Measurements from ENCODE around the gene RAB11A.

RAB11A gene

GRCh38 chr15:65920121-65920520, 50.8 kb downstream of the RAB11A start:
- DNase-seq (ENCODE audit: low read depth) = no peak
- no peak overlapping the region for H3K4me3 ChIP-seq (ENCODE audit: low read length)
- no peak overlapping the region for H3K9ac ChIP-seq (ENCODE audit: low read length)
- H3K36me3 ChIP-seq (ENCODE audit: control insufficient read depth, insufficient read depth, low read length, severe bottlenecking) = peaks cover 2% of the 10 kb centered on the region
- H3K9me3 ChIP-seq (ENCODE audit: control insufficient read depth, low read length) = no peaks in the 10 kb centered on the region
- H3K27me3 ChIP-seq (replicated peaks; ENCODE audit: control insufficient read depth, insufficient read depth, low read length) = no peaks in the 10 kb centered on the region
- H3K4me1 ChIP-seq (ENCODE audit: control insufficient read depth, insufficient read depth, low read length) = peaks cover 43% of the 10 kb centered on the region

- no peak for DNase-seq (ENCODE audit: low read depth)
- H3K27me3 ChIP-seq (replicated peaks; ENCODE audit: control insufficient read depth, insufficient read depth, low read length) = no peaks in the 10 kb centered on the region
- H3K9ac ChIP-seq (ENCODE audit: low read length) = no peak overlapping the region
- no peaks in the 10 kb centered on the region for H3K9me3 ChIP-seq (ENCODE audit: control insufficient read depth, low read length)
- H3K4me1 ChIP-seq (ENCODE audit: control insufficient read depth, insufficient read depth, low read length) = peaks cover 43% of the 10 kb centered on the region
- no peaks in the 10 kb centered on the region for H3K36me3 ChIP-seq (ENCODE audit: control insufficient read depth, insufficient read depth, low read length, severe bottlenecking)
- H3K4me3 ChIP-seq (ENCODE audit: low read length) = no peak overlapping the region
Observed at GRCh38 chr15:65920825-65921309, 51.6 kb downstream of the RAB11A start.

- DNase-seq (ENCODE audit: low read depth) = no peak
- Histone ChIP-seq H3K9ac (ENCODE audit: low read length) (no peak overlapping the region), H3K4me1 (ENCODE audit: control insufficient read depth, insufficient read depth, low read length) (peaks cover 36% of the 10 kb centered on the region), H3K36me3 (ENCODE audit: control insufficient read depth, insufficient read depth, low read length, severe bottlenecking) (no peaks in the 10 kb centered on the region), H3K9me3 (ENCODE audit: control insufficient read depth, low read length) (no peaks in the 10 kb centered on the region), H3K4me3 (ENCODE audit: low read length) (no peak overlapping the region), H3K27me3 (replicated peaks; ENCODE audit: control insufficient read depth, insufficient read depth, low read length) (no peaks in the 10 kb centered on the region)
Observed at GRCh38 chr15:65921780-65922179, 52.5 kb downstream of the RAB11A start.

- no peaks in the 10 kb centered on the region for H3K9me3 ChIP-seq (ENCODE audit: control insufficient read depth, low read length)
- H3K36me3 ChIP-seq (ENCODE audit: control insufficient read depth, insufficient read depth, low read length, severe bottlenecking) = no peaks in the 10 kb centered on the region
- H3K9ac ChIP-seq (ENCODE audit: low read length) = no peak overlapping the region
- H3K4me1 ChIP-seq (ENCODE audit: control insufficient read depth, insufficient read depth, low read length) = peaks cover 27% of the 10 kb centered on the region
- no peak overlapping the region for H3K4me3 ChIP-seq (ENCODE audit: low read length)
- DNase-seq (ENCODE audit: low read depth) = no peak
- no peaks in the 10 kb centered on the region for H3K27me3 ChIP-seq (replicated peaks; ENCODE audit: control insufficient read depth, insufficient read depth, low read length)
Observed at GRCh38 chr15:65922621-65923020, 53.3 kb downstream of the RAB11A start.

- H3K9me3 ChIP-seq (ENCODE audit: control insufficient read depth, low read length) = no peaks in the 10 kb centered on the region
- no peaks in the 10 kb centered on the region for H3K36me3 ChIP-seq (ENCODE audit: control insufficient read depth, insufficient read depth, low read length, severe bottlenecking)
- DNase-seq (ENCODE audit: low read depth) = no peak
- H3K27me3 ChIP-seq (replicated peaks; ENCODE audit: control insufficient read depth, insufficient read depth, low read length) = no peaks in the 10 kb centered on the region
- H3K4me1 ChIP-seq (ENCODE audit: control insufficient read depth, insufficient read depth, low read length) = peaks cover 21% of the 10 kb centered on the region
- no peak overlapping the region for H3K9ac ChIP-seq (ENCODE audit: low read length)
- H3K4me3 ChIP-seq (ENCODE audit: low read length) = no peak overlapping the region
Observed at GRCh38 chr15:65923264-65923663, 54.0 kb downstream of the RAB11A start.

- Histone ChIP-seq H3K9me3 (ENCODE audit: control insufficient read depth, low read length) (no peaks in the 10 kb centered on the region), H3K27me3 (replicated peaks; ENCODE audit: control insufficient read depth, insufficient read depth, low read length) (no peaks in the 10 kb centered on the region), H3K4me1 (ENCODE audit: control insufficient read depth, insufficient read depth, low read length) (peaks cover 16% of the 10 kb centered on the region), H3K4me3 (ENCODE audit: low read length) (no peak overlapping the region), H3K36me3 (ENCODE audit: control insufficient read depth, insufficient read depth, low read length, severe bottlenecking) (no peaks in the 10 kb centered on the region), H3K9ac (ENCODE audit: low read length) (no peak overlapping the region)
- no peak for DNase-seq (ENCODE audit: low read depth)
Observed at GRCh38 chr15:65924004-65924403, 54.7 kb downstream of the RAB11A start.

GRCh38 chr15:65925338-65925737, 56.0 kb downstream of the RAB11A start:
- DNase-seq (ENCODE audit: low read depth) = no peak
- no peaks in the 10 kb centered on the region for H3K27me3 ChIP-seq (replicated peaks; ENCODE audit: control insufficient read depth, insufficient read depth, low read length)
- no peak overlapping the region for H3K9ac ChIP-seq (ENCODE audit: low read length)
- peaks cover 11% of the 10 kb centered on the region for H3K4me1 ChIP-seq (ENCODE audit: control insufficient read depth, insufficient read depth, low read length)
- no peaks in the 10 kb centered on the region for H3K36me3 ChIP-seq (ENCODE audit: control insufficient read depth, insufficient read depth, low read length, severe bottlenecking)
- no peaks in the 10 kb centered on the region for H3K9me3 ChIP-seq (ENCODE audit: control insufficient read depth, low read length)
- H3K4me3 ChIP-seq (ENCODE audit: low read length) = no peak overlapping the region

- H3K36me3 ChIP-seq (ENCODE audit: control insufficient read depth, insufficient read depth, low read length, severe bottlenecking) = no peaks in the 10 kb centered on the region
- no peak overlapping the region for H3K4me3 ChIP-seq (ENCODE audit: low read length)
- H3K27me3 ChIP-seq (replicated peaks; ENCODE audit: control insufficient read depth, insufficient read depth, low read length) = peaks cover 6% of the 10 kb centered on the region
- no peak overlapping the region for H3K9ac ChIP-seq (ENCODE audit: low read length)
- no peak for DNase-seq (ENCODE audit: low read depth)
- no peaks in the 10 kb centered on the region for H3K4me1 ChIP-seq (ENCODE audit: control insufficient read depth, insufficient read depth, low read length)
- no peaks in the 10 kb centered on the region for H3K9me3 ChIP-seq (ENCODE audit: control insufficient read depth, low read length)
Observed at GRCh38 chr15:65926459-65926858, 57.2 kb downstream of the RAB11A start.

- Histone ChIP-seq H3K27me3 (replicated peaks; ENCODE audit: control insufficient read depth, insufficient read depth, low read length) (peaks cover 6% of the 10 kb centered on the region), H3K9me3 (ENCODE audit: control insufficient read depth, low read length) (no peaks in the 10 kb centered on the region), H3K9ac (ENCODE audit: low read length) (no peak overlapping the region), H3K36me3 (ENCODE audit: control insufficient read depth, insufficient read depth, low read length, severe bottlenecking) (no peaks in the 10 kb centered on the region), H3K4me3 (ENCODE audit: low read length) (no peak overlapping the region), H3K4me1 (ENCODE audit: control insufficient read depth, insufficient read depth, low read length) (no peaks in the 10 kb centered on the region)
- DNase-seq (ENCODE audit: low read depth) = no peak
Observed at GRCh38 chr15:65926899-65927298, 57.6 kb downstream of the RAB11A start.

- Histone ChIP-seq H3K4me3 (ENCODE audit: low read length) (no peak overlapping the region), H3K4me1 (ENCODE audit: control insufficient read depth, insufficient read depth, low read length) (no peaks in the 10 kb centered on the region), H3K27me3 (replicated peaks; ENCODE audit: control insufficient read depth, insufficient read depth, low read length) (peaks cover 12% of the 10 kb centered on the region), H3K9me3 (ENCODE audit: control insufficient read depth, low read length) (no peaks in the 10 kb centered on the region), H3K36me3 (ENCODE audit: control insufficient read depth, insufficient read depth, low read length, severe bottlenecking) (no peaks in the 10 kb centered on the region), H3K9ac (ENCODE audit: low read length) (no peak overlapping the region)
- no peak for DNase-seq (ENCODE audit: low read depth)
Observed at GRCh38 chr15:65927545-65927944, 58.3 kb downstream of the RAB11A start.

- H3K9me3 ChIP-seq (ENCODE audit: control insufficient read depth, low read length) = no peaks in the 10 kb centered on the region
- no peaks in the 10 kb centered on the region for H3K4me1 ChIP-seq (ENCODE audit: control insufficient read depth, insufficient read depth, low read length)
- H3K27me3 ChIP-seq (replicated peaks; ENCODE audit: control insufficient read depth, insufficient read depth, low read length) = peaks cover 23% of the 10 kb centered on the region
- no peak overlapping the region for H3K4me3 ChIP-seq (ENCODE audit: low read length)
- DNase-seq (ENCODE audit: low read depth) = no peak
- H3K36me3 ChIP-seq (ENCODE audit: control insufficient read depth, insufficient read depth, low read length, severe bottlenecking) = no peaks in the 10 kb centered on the region
- no peak overlapping the region for H3K9ac ChIP-seq (ENCODE audit: low read length)
Observed at GRCh38 chr15:65929573-65929972, 60.3 kb downstream of the RAB11A start.

- peaks cover 23% of the 10 kb centered on the region for H3K27me3 ChIP-seq (replicated peaks; ENCODE audit: control insufficient read depth, insufficient read depth, low read length)
- DNase-seq (ENCODE audit: low read depth) = no peak
- no peak overlapping the region for H3K4me3 ChIP-seq (ENCODE audit: low read length)
- H3K9ac ChIP-seq (ENCODE audit: low read length) = no peak overlapping the region
- no peaks in the 10 kb centered on the region for H3K9me3 ChIP-seq (ENCODE audit: control insufficient read depth, low read length)
- no peaks in the 10 kb centered on the region for H3K4me1 ChIP-seq (ENCODE audit: control insufficient read depth, insufficient read depth, low read length)
- H3K36me3 ChIP-seq (ENCODE audit: control insufficient read depth, insufficient read depth, low read length, severe bottlenecking) = no peaks in the 10 kb centered on the region
Observed at GRCh38 chr15:65930134-65930533, 60.8 kb downstream of the RAB11A start.

All from adipocyte (in vitro differentiated cells).